T-helper 2 cell treated with Interferon-gamma antibody and Interleukin-4, amounts not matched to agents 5 μg/mL and 100 μg/mL, for 36 hours (primary cell): ENCODE measurements around the gene GDI2.
"Not testable (repeated sequence)": the region's sequence is repeated elsewhere in the genome, so short reads cannot be mapped to it uniquely, and the experiment has no call there.

Experiments
- DNase-seq: peaks from one replicate; pipeline ENCODE4 v3.0.0; 2021; ENCODE audit warnings: low spot score
- H3K27ac Mint-ChIP-seq: one replicate; pipeline ENCODE4 v1.8.0; 2021; ENCODE audit warnings: mild to moderate bottlenecking, mixed read lengths
- H3K27me3 Mint-ChIP-seq: one replicate; pipeline ENCODE4 v1.8.0; 2021; ENCODE audit warnings: low read depth, mixed read lengths
- H3K36me3 Mint-ChIP-seq: one replicate; pipeline ENCODE4 v1.8.0; 2021; ENCODE audit warnings: low read depth, mixed read lengths
- H3K4me1 Mint-ChIP-seq: one replicate; pipeline ENCODE4 v1.8.0; 2021; ENCODE audit warnings: low read depth, mixed read lengths
- H3K4me3 Mint-ChIP-seq: one replicate; pipeline ENCODE4 v1.8.0; 2022; ENCODE audit warnings: mild to moderate bottlenecking, moderate library complexity, mixed read lengths
- H3K9me3 Mint-ChIP-seq: one replicate; pipeline ENCODE4 v1.8.0; 2021; ENCODE audit warnings: mixed read lengths

Gene GDI2

GRCh38 chr10:5813091-5813340 lies 218 bp downstream of the GDI2 start:
- peak overlapping the region; percentile 93 for H3K27ac Mint-ChIP-seq
- peaks cover 45% of the 10 kb centered on the region for H3K4me1 Mint-ChIP-seq
- H3K4me3 Mint-ChIP-seq: peak overlapping the region; percentile 96
- H3K36me3 Mint-ChIP-seq: peaks cover 27% of the 10 kb centered on the region
- no peaks in the 10 kb centered on the region for H3K9me3 Mint-ChIP-seq
- DNase-seq: no peak
- H3K27me3 Mint-ChIP-seq: no peaks in the 10 kb centered on the region

GRCh38 chr10:5812283-5813090 lies 747 bp downstream of the GDI2 start:
- Mint-ChIP-seq H3K4me1 (peaks cover 47% of the 10 kb centered on the region), H3K27me3 (no peaks in the 10 kb centered on the region), H3K27ac (peak overlapping the region; percentile 83), H3K9me3 (no peaks in the 10 kb centered on the region), H3K36me3 (peaks cover 30% of the 10 kb centered on the region), H3K4me3 (peak overlapping the region; percentile 96)
- DNase-seq: peak; percentile 41

- H3K27ac Mint-ChIP-seq: peak overlapping the region; percentile 53
- no peak for DNase-seq
- H3K4me3 Mint-ChIP-seq: peak overlapping the region; percentile 96
- peaks cover 30% of the 10 kb centered on the region for H3K36me3 Mint-ChIP-seq
- H3K27me3 Mint-ChIP-seq: no peaks in the 10 kb centered on the region
- H3K9me3 Mint-ChIP-seq: no peaks in the 10 kb centered on the region
- peaks cover 50% of the 10 kb centered on the region for H3K4me1 Mint-ChIP-seq
These were observed 1.8 kb downstream of the GDI2 start for GRCh38 chr10:5811387-5811821.

GRCh38 chr10:5810225-5810624 lies 3.0 kb downstream of the GDI2 start:
- Mint-ChIP-seq H3K27me3 (no peaks in the 10 kb centered on the region), H3K27ac (peak overlapping the region; percentile 75), H3K9me3 (no peaks in the 10 kb centered on the region), H3K36me3 (peaks cover 40% of the 10 kb centered on the region), H3K4me3 (peak overlapping the region; percentile 96), H3K4me1 (peaks cover 50% of the 10 kb centered on the region)
- no peak for DNase-seq

GRCh38 chr10:5809527-5810154 lies 3.6 kb downstream of the GDI2 start:
- no peaks in the 10 kb centered on the region for H3K9me3 Mint-ChIP-seq
- peaks cover 45% of the 10 kb centered on the region for H3K4me1 Mint-ChIP-seq
- H3K27me3 Mint-ChIP-seq: no peaks in the 10 kb centered on the region
- peak overlapping the region; percentile 96 for H3K4me3 Mint-ChIP-seq
- DNase-seq: no peak
- peaks cover 40% of the 10 kb centered on the region for H3K36me3 Mint-ChIP-seq
- peak overlapping the region; percentile 72 for H3K27ac Mint-ChIP-seq

GRCh38 chr10:5808783-5809392 lies 4.3 kb downstream of the GDI2 start:
- not testable (repeated sequence) for H3K9me3 Mint-ChIP-seq, H3K27me3 Mint-ChIP-seq, DNase-seq
- Mint-ChIP-seq H3K27ac (peak overlapping the region; percentile 72), H3K36me3 (peaks cover 44% of the 10 kb centered on the region), H3K4me1 (peaks cover 45% of the 10 kb centered on the region), H3K4me3 (peak overlapping the region; percentile 96)

GRCh38 chr10:5806745-5807144 lies 6.5 kb downstream of the GDI2 start:
- H3K27ac Mint-ChIP-seq: no peak overlapping the region
- H3K27me3 Mint-ChIP-seq: no peaks in the 10 kb centered on the region
- no peaks in the 10 kb centered on the region for H3K9me3 Mint-ChIP-seq
- H3K36me3 Mint-ChIP-seq: peaks cover 45% of the 10 kb centered on the region
- no peak overlapping the region for H3K4me3 Mint-ChIP-seq
- no peak for DNase-seq
- peaks cover 49% of the 10 kb centered on the region for H3K4me1 Mint-ChIP-seq

- Mint-ChIP-seq H3K27me3 (no peaks in the 10 kb centered on the region), H3K36me3 (peaks cover 42% of the 10 kb centered on the region), H3K27ac (no peak overlapping the region), H3K4me1 (peaks cover 41% of the 10 kb centered on the region), H3K9me3 (no peaks in the 10 kb centered on the region), H3K4me3 (no peak overlapping the region)
- no peak for DNase-seq
These were observed 7.5 kb downstream of the GDI2 start for GRCh38 chr10:5805711-5806110.

GRCh38 chr10:5805260-5805659 lies 8.0 kb downstream of the GDI2 start:
- H3K27me3 Mint-ChIP-seq: no peaks in the 10 kb centered on the region
- no peak overlapping the region for H3K27ac Mint-ChIP-seq
- no peaks in the 10 kb centered on the region for H3K9me3 Mint-ChIP-seq
- peaks cover 45% of the 10 kb centered on the region for H3K36me3 Mint-ChIP-seq
- H3K4me3 Mint-ChIP-seq: no peak overlapping the region
- no peak for DNase-seq
- peaks cover 38% of the 10 kb centered on the region for H3K4me1 Mint-ChIP-seq

GRCh38 chr10:5804386-5804785 lies 8.8 kb downstream of the GDI2 start:
- peaks cover 31% of the 10 kb centered on the region for H3K4me1 Mint-ChIP-seq
- peaks cover 47% of the 10 kb centered on the region for H3K36me3 Mint-ChIP-seq
- no peak overlapping the region for H3K4me3 Mint-ChIP-seq
- no peaks in the 10 kb centered on the region for H3K27me3 Mint-ChIP-seq
- H3K27ac Mint-ChIP-seq: no peak overlapping the region
- no peak for DNase-seq
- H3K9me3 Mint-ChIP-seq: no peaks in the 10 kb centered on the region

GRCh38 chr10:5800782-5801181 lies 12.5 kb downstream of the GDI2 start:
- Mint-ChIP-seq H3K9me3 (no peaks in the 10 kb centered on the region), H3K36me3 (peaks cover 49% of the 10 kb centered on the region), H3K27me3 (no peaks in the 10 kb centered on the region), H3K27ac (no peak overlapping the region), H3K4me1 (peaks cover 16% of the 10 kb centered on the region), H3K4me3 (no peak overlapping the region)
- no peak for DNase-seq

GRCh38 chr10:5794236-5794635 lies 19.0 kb downstream of the GDI2 start:
- Mint-ChIP-seq H3K9me3 (no peaks in the 10 kb centered on the region), H3K36me3 (peaks cover 51% of the 10 kb centered on the region), H3K4me3 (no peak overlapping the region), H3K4me1 (peaks cover 18% of the 10 kb centered on the region), H3K27ac (no peak overlapping the region), H3K27me3 (no peaks in the 10 kb centered on the region)
- DNase-seq: no peak

GRCh38 chr10:5789626-5790025 lies 23.6 kb downstream of the GDI2 start:
- Mint-ChIP-seq H3K36me3 (peaks cover 71% of the 10 kb centered on the region), H3K4me3 (no peak overlapping the region), H3K27ac (peak overlapping the region; percentile 53), H3K4me1 (peaks cover 29% of the 10 kb centered on the region), H3K27me3 (no peaks in the 10 kb centered on the region), H3K9me3 (peaks cover 1% of the 10 kb centered on the region)
- no peak for DNase-seq

- Mint-ChIP-seq H3K36me3 (peaks cover 72% of the 10 kb centered on the region), H3K27me3 (no peaks in the 10 kb centered on the region), H3K9me3 (peaks cover 6% of the 10 kb centered on the region), H3K4me1 (peaks cover 29% of the 10 kb centered on the region), H3K4me3 (peak overlapping the region; percentile 46), H3K27ac (peak overlapping the region; percentile 62)
- no peak for DNase-seq
These were observed 24.3 kb downstream of the GDI2 start for GRCh38 chr10:5788969-5789368.
